ENCODE measurements around the gene KCNQ5.

Gene KCNQ5

DNA sequence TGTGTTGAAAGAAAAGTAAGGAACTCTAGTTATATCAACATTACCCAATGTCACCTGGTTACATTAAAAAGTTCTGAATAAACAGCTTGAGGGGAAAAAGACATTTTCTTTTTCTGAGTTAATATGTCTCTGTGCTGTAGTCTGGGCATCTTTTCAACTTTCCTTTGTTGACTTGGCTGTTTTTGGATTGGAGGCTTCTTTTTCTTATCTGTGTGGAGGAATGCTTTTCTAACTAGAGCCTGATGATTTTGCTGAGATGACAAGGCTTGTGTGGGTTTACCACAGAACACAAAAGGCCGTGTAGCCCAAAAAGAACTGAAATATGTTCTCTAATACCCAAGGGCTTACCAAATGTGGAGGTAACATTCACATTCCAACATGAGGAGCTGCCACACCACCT lies 161.8 kb downstream of the KCNQ5 start:
- Histone ChIP-seq H3K9ac (ENCODE audit: low read length) (no peak overlapping the region), H3K27me3 (replicated peaks; ENCODE audit: control insufficient read depth, insufficient read depth, low read length) (no peaks in the 10 kb centered on the region), H3K36me3 (ENCODE audit: control insufficient read depth, insufficient read depth, low read length, severe bottlenecking) (no peaks in the 10 kb centered on the region), H3K4me3 (ENCODE audit: low read length) (no peak overlapping the region), H3K4me1 (ENCODE audit: control insufficient read depth, insufficient read depth, low read length) (peaks cover 20% of the 10 kb centered on the region), H3K9me3 (ENCODE audit: control insufficient read depth, low read length) (no peaks in the 10 kb centered on the region)
- peak; percentile 83 for DNase-seq (ENCODE audit: low read depth)

DNA sequence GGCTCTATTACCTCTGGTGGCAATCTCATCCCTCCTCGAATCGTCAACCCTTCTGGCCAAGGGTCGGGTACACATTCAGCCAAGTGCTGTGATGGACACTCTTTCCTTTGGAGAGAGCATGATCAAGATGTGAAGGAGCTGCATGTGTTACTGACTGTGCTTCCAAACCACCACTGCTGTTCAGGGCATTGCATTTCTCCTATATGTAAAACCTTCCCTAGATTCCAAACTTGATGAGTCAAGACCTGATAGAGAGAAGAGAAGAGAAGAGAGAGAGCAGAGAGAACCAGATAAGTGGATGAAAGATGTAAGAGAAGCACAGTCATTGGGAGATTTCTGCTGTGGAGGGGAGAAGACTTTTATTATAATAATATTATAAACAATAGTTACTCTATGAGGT lies 162.2 kb downstream of the KCNQ5 start:
- H3K4me3 ChIP-seq (ENCODE audit: low read length) = no peak overlapping the region
- H3K4me1 ChIP-seq (ENCODE audit: control insufficient read depth, insufficient read depth, low read length) = peaks cover 20% of the 10 kb centered on the region

DNA sequence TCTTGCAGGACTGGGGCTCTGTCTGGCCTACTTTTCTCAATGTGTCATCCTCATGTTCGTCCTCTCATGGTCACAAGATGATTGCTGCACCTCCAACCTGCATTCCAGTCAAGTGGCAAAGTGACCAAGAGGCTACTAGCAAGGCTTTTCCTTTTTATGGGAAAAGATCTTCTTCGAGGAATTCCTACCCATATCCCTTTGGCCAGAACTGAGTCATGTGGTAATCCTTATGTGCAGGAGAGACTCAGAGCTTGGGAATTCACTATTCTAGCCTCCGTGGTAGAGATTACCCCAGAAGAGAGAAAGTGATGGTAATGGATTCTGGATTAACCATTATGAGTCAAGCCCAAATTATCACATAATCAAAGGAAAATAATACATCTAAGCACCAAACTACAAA lies 162.7 kb downstream of the KCNQ5 start:
- Histone ChIP-seq H3K4me3 (ENCODE audit: low read length) (no peak overlapping the region), H3K9me3 (ENCODE audit: control insufficient read depth, low read length) (no peaks in the 10 kb centered on the region), H3K9ac (ENCODE audit: low read length) (no peak overlapping the region), H3K36me3 (ENCODE audit: control insufficient read depth, insufficient read depth, low read length, severe bottlenecking) (no peaks in the 10 kb centered on the region), H3K27me3 (replicated peaks; ENCODE audit: control insufficient read depth, insufficient read depth, low read length) (no peaks in the 10 kb centered on the region), H3K4me1 (ENCODE audit: control insufficient read depth, insufficient read depth, low read length) (peaks cover 20% of the 10 kb centered on the region)
- DNase-seq (ENCODE audit: low read depth) = peak; percentile 32

More for the DNA sequence above, 162.2 kb downstream of the KCNQ5 start:
- Histone ChIP-seq H3K9ac (ENCODE audit: low read length) (no peak overlapping the region), H3K9me3 (ENCODE audit: control insufficient read depth, low read length) (no peaks in the 10 kb centered on the region), H3K36me3 (ENCODE audit: control insufficient read depth, insufficient read depth, low read length, severe bottlenecking) (no peaks in the 10 kb centered on the region), H3K27me3 (replicated peaks; ENCODE audit: control insufficient read depth, insufficient read depth, low read length) (no peaks in the 10 kb centered on the region)
- peak; percentile 39 for DNase-seq (ENCODE audit: low read depth)

DNA sequence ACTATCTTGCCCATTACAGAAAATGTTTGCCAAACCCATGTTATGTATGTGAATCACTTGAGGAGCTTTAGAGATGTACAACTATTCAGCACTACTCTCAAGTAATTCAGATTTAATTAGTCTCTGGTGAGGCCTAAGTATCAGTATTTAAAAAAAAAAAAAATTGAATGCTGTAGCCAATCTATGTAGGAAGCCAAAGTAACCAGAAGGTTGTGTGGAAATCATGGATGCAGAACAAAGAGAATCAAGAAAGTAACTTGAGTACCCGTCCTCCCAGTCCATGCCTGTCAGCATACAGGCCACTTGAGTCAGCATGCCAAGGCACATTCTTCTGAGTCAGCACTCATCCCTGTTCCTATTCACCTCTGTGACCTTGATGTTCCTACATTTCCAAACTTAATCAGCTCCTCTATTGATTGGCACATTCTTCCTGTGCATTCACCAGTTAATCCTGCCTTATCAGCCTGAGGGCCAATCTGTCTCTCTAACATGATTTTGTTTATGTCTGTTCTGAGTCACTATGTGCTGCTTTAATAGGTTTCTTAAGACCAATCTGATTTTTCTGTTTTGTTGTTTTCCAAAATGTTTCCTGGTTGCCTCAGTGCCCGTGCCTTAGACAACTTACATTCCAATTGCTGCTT lies 165.6 kb downstream of the KCNQ5 start:
- DNase-seq (ENCODE audit: low read depth) = peak; percentile 93
- Histone ChIP-seq H3K4me3 (ENCODE audit: low read length) (no peak overlapping the region), H3K9me3 (ENCODE audit: control insufficient read depth, low read length) (no peaks in the 10 kb centered on the region), H3K27me3 (replicated peaks; ENCODE audit: control insufficient read depth, insufficient read depth, low read length) (no peaks in the 10 kb centered on the region), H3K4me1 (ENCODE audit: control insufficient read depth, insufficient read depth, low read length) (peaks cover 20% of the 10 kb centered on the region), H3K36me3 (ENCODE audit: control insufficient read depth, insufficient read depth, low read length, severe bottlenecking) (no peaks in the 10 kb centered on the region), H3K9ac (ENCODE audit: low read length) (no peak overlapping the region)

DNA sequence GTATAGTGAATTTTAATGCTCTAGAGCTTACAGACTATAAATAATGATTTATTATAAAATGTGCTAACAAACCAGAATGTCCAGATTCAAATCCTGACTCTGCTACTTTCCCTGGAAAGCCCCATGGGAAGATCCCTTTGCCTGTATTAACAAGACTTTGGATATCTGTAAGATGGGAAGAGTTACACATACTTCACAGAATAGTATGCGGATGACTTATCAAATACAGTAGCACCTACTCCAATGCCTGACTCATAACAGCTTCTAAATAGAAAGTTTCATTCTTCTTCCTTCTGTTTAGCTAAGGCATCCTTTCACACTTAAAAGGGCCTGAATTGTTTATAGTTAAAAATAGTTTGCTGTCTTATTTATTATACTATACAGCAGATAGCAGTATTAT lies 166.3 kb downstream of the KCNQ5 start:
- H3K9ac ChIP-seq (ENCODE audit: low read length) = no peak overlapping the region
- no peak overlapping the region for H3K4me3 ChIP-seq (ENCODE audit: low read length)
- no peaks in the 10 kb centered on the region for H3K36me3 ChIP-seq (ENCODE audit: control insufficient read depth, insufficient read depth, low read length, severe bottlenecking)
- peak; percentile 58 for DNase-seq (ENCODE audit: low read depth)
- H3K4me1 ChIP-seq (ENCODE audit: control insufficient read depth, insufficient read depth, low read length) = peaks cover 20% of the 10 kb centered on the region
- H3K27me3 ChIP-seq (replicated peaks; ENCODE audit: control insufficient read depth, insufficient read depth, low read length) = no peaks in the 10 kb centered on the region
- H3K9me3 ChIP-seq (ENCODE audit: control insufficient read depth, low read length) = no peaks in the 10 kb centered on the region

DNA sequence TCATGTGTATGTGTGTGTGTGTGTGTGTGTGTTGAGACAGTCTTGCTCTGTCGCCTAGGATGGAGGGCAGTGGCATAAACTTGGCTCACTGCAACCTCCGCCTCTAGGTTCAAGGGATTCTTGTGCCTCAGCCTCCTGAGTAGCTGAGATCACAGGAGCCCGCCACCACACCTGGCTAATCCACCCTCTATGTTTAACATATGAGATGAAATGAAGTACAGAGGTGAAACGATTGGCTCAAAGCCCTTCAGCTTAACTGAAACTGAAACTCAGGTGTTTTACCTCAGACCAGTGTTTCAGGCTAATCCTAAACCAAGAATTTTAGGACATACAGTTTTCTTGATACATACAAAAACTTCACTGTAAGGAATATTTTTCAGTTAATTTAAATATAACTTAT lies 167.3 kb downstream of the KCNQ5 start:
- Histone ChIP-seq H3K9me3 (ENCODE audit: control insufficient read depth, low read length) (no peaks in the 10 kb centered on the region), H3K9ac (ENCODE audit: low read length) (no peak overlapping the region), H3K36me3 (ENCODE audit: control insufficient read depth, insufficient read depth, low read length, severe bottlenecking) (no peaks in the 10 kb centered on the region), H3K27me3 (replicated peaks; ENCODE audit: control insufficient read depth, insufficient read depth, low read length) (no peaks in the 10 kb centered on the region), H3K4me3 (ENCODE audit: low read length) (no peak overlapping the region), H3K4me1 (ENCODE audit: control insufficient read depth, insufficient read depth, low read length) (peaks cover 17% of the 10 kb centered on the region)
- DNase-seq (ENCODE audit: low read depth) = no peak

DNA sequence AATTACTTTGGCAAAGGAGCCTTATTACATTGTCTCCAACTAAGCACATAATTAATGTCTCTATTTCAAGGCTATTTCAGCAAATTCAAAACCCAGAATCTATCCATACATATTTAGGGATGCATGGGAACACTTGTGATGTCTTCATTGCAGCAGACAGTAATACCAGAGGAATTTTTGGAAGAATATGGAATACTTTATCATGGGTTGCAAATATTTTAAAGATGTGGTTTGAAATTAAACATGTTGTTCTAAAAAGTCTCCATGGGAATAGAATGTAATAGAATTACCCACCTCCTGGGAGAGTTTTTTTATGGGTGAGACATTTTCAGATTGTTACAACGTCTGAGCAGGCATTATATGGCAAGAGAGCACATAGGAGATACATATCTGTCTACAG lies 170.8 kb downstream of the KCNQ5 start:
- no peaks in the 10 kb centered on the region for H3K27me3 ChIP-seq (replicated peaks; ENCODE audit: control insufficient read depth, insufficient read depth, low read length)
- no peak overlapping the region for H3K4me3 ChIP-seq (ENCODE audit: low read length)
- H3K36me3 ChIP-seq (ENCODE audit: control insufficient read depth, insufficient read depth, low read length, severe bottlenecking) = no peaks in the 10 kb centered on the region
- H3K4me1 ChIP-seq (ENCODE audit: control insufficient read depth, insufficient read depth, low read length) = peaks cover 6% of the 10 kb centered on the region
- H3K9ac ChIP-seq (ENCODE audit: low read length) = no peak overlapping the region
- no peak for DNase-seq (ENCODE audit: low read depth)
- no peaks in the 10 kb centered on the region for H3K9me3 ChIP-seq (ENCODE audit: control insufficient read depth, low read length)

DNA sequence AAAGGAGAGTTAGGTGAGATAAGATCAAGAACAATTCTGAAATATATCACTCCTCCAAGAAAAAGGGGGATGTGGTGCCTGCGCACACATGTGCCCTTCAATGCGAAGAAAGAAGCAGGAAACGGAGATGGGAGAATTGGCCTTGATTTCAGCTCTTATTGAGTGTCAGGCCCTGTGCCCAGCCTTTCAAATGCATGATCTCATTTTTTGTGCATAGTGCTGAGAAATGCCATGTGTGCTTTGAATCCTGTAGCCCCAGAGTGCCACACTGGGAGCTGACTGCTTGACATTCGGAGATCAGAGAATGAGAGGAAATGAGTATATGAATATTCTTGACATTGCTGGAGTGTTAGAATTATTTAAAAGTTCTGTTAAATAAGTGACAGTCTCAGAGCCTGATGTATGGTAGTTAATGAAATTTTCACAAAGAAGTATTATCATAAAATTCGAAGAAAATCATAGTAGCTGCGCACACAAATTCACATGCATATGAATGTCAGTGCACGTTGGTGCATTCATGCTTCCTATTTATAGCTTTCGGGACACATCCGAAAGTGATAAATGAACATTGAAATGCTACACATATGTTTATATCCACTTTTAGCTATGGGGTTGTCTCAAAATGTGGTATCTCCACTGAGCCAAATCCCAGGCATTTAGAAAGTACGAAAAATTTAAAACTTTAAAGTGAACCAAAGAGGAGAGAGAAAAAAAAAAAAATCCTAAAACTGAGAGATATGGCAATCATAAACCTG lies 172.0 kb downstream of the KCNQ5 start:
- H3K4me1 ChIP-seq (ENCODE audit: control insufficient read depth, insufficient read depth, low read length) = no peaks in the 10 kb centered on the region
- H3K27me3 ChIP-seq (replicated peaks; ENCODE audit: control insufficient read depth, insufficient read depth, low read length) = no peaks in the 10 kb centered on the region
- H3K9me3 ChIP-seq (ENCODE audit: control insufficient read depth, low read length) = no peaks in the 10 kb centered on the region
- no peak overlapping the region for H3K4me3 ChIP-seq (ENCODE audit: low read length)
- DNase-seq (ENCODE audit: low read depth) = no peak
- H3K36me3 ChIP-seq (ENCODE audit: control insufficient read depth, insufficient read depth, low read length, severe bottlenecking) = no peaks in the 10 kb centered on the region
- no peak overlapping the region for H3K9ac ChIP-seq (ENCODE audit: low read length)

DNA sequence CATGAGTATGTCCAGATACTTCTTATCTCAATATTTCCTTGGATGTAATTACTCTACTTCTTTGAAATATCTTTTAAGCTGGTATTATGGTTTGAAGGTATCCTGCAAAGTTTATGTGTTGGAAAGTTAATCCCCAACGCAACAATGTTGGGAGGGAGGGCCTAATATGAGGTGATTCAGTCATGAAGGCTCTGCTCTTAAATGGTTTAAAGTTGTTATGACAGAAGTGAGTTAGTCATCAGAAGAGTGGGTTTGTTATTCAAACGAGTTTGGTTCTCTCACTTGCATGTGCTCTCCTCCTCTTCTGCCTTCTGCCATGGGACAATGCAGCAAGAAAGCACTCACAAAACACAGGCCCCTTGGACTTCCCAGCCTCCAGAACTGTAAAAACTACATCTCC lies 176.3 kb downstream of the KCNQ5 start:
- no peaks in the 10 kb centered on the region for H3K4me1 ChIP-seq (ENCODE audit: control insufficient read depth, insufficient read depth, low read length)
- no peaks in the 10 kb centered on the region for H3K36me3 ChIP-seq (ENCODE audit: control insufficient read depth, insufficient read depth, low read length, severe bottlenecking)
- no peak overlapping the region for H3K4me3 ChIP-seq (ENCODE audit: low read length)
- no peak overlapping the region for H3K9ac ChIP-seq (ENCODE audit: low read length)
- peak; percentile 13 for DNase-seq (ENCODE audit: low read depth)
- no peaks in the 10 kb centered on the region for H3K27me3 ChIP-seq (replicated peaks; ENCODE audit: control insufficient read depth, insufficient read depth, low read length)
- H3K9me3 ChIP-seq (ENCODE audit: control insufficient read depth, low read length) = peaks cover 6% of the 10 kb centered on the region

DNA sequence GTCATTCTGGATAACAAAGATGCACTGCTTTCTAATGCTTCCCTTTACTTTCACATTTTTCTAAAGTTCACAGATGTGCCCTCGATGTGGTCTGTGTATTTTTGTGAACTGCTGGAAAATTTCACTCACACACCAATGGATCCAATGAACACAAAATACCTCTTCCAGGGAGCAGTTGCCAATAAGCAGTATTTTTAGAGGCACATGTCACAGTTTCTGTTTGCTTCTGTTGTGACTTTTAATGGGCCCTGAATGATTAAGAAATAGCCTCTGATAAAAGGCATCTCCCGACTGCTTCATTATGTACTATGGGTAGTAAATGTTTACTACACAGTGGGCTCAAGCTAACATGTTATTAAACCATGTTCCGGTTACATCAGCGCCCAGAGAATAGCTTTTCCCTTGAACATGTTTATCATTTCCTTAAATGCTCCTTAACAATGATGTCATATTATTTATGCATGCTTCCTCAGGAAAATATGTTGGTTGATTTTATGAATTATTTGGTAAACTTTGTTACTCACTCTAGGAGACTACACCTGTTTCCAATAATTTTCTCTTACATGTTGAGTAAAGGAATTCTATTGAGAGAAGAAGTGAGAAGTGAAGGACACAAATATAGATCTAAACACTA lies 188.0 kb downstream of the KCNQ5 start:
- Histone ChIP-seq H3K9ac (ENCODE audit: low read length) (no peak overlapping the region), H3K9me3 (ENCODE audit: control insufficient read depth, low read length) (no peaks in the 10 kb centered on the region), H3K4me3 (ENCODE audit: low read length) (no peak overlapping the region), H3K36me3 (ENCODE audit: control insufficient read depth, insufficient read depth, low read length, severe bottlenecking) (no peaks in the 10 kb centered on the region), H3K27me3 (replicated peaks; ENCODE audit: control insufficient read depth, insufficient read depth, low read length) (no peaks in the 10 kb centered on the region), H3K4me1 (ENCODE audit: control insufficient read depth, insufficient read depth, low read length) (peaks cover 9% of the 10 kb centered on the region)
- DNase-seq (ENCODE audit: low read depth) = no peak

DNA sequence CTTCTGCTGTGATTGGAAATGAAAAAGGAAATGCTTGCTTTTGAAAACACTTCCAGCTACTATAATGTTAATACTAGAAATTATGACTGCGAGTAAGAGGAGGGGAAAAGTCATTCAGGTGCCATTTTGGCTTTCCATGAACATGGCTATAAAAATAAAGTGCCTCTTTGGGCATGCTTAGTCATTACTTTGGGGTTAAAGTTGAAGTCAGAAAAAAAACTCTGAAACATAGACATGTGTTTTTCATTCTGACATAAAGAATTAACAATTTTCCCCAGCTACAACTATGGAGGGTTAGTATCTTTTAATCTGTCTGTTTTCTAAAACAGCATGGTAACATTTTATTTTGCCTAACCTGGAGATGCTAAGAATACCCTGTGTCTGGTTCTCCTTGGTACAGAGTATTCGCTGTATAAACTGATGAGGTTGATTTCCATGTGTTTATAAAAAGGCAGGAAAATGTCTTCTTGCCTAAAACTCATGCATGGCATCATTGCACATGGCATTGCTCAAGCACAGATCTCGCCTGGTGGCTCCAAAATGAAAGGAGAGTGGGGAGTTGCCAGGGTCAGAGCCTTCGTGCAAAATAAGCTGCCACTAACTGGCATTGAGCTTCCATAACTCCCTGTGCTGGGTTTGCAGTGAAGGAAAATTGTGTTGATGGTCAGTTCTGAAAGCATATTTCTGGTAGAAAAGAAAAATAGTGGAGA lies 188.9 kb downstream of the KCNQ5 start:
- peak; percentile 28 for DNase-seq (ENCODE audit: low read depth)
- no peak overlapping the region for H3K4me3 ChIP-seq (ENCODE audit: low read length)
- H3K36me3 ChIP-seq (ENCODE audit: control insufficient read depth, insufficient read depth, low read length, severe bottlenecking) = no peaks in the 10 kb centered on the region
- peaks cover 9% of the 10 kb centered on the region for H3K4me1 ChIP-seq (ENCODE audit: control insufficient read depth, insufficient read depth, low read length)
- no peaks in the 10 kb centered on the region for H3K9me3 ChIP-seq (ENCODE audit: control insufficient read depth, low read length)
- H3K9ac ChIP-seq (ENCODE audit: low read length) = no peak overlapping the region
- no peaks in the 10 kb centered on the region for H3K27me3 ChIP-seq (replicated peaks; ENCODE audit: control insufficient read depth, insufficient read depth, low read length)

Measured in adipocyte (in vitro differentiated cells).